Muscle of leg (tissue), 11 donors: ENCODE data around the gene SLC38A1. TPM values are rescaled to one million over a fixed set of nuclear protein-coding genes. Genes with fewer than 3 reads are reported as not detected.

Experiments
- DNase-seq: peaks from one replicate; pipeline ENCODE4 v3.0.0; 2013
- H3K27ac ChIP-seq: one replicate; pipeline ENCODE4 v1.5.1; 2013; ENCODE audit warnings: mild to moderate bottlenecking, low read length, control low read depth
- H3K27me3 ChIP-seq: one replicate; pipeline ENCODE4 v1.6.1; 2013; ENCODE audit warnings: low read length; ENCODE audit not compliant: control insufficient read depth, insufficient read depth
- H3K36me3 ChIP-seq: one replicate; pipeline ENCODE4 v1.6.1; 2013; ENCODE audit warnings: low read length; ENCODE audit not compliant: control insufficient read depth, insufficient read depth
- H3K4me1 ChIP-seq: one replicate; pipeline ENCODE4 v1.6.1; 2013; ENCODE audit warnings: low read length; ENCODE audit not compliant: control insufficient read depth, insufficient read depth
- H3K4me3 ChIP-seq: one replicate; pipeline ENCODE4 v1.5.1; 2013; ENCODE audit warnings: low read length, control low read depth
- H3K9me3 ChIP-seq: replicated peaks from 2 replicates; pipeline ENCODE4 v1.6.1; 2013; ENCODE audit warnings: low read depth, low read length; ENCODE audit not compliant: control insufficient read depth
- WGBS: methylation state at CpG from one replicate; pipeline ENCODE4 v1.1.5; 2013; ENCODE audit warnings: missing lambda C conversion rate; ENCODE audit not compliant: insufficient coverage; 5-methylcytosine and 5-hydroxymethylcytosine counted together
- polyA plus RNA-seq, 8 donors: library from polyadenylated mRNA; unstranded; fragments of 120-200 nt; gene quantifications; one replicate each; pipeline versions ENCODE4 v1.2.1 to v1.2.3, GENCODE V29; 2013; ENCODE audit warnings: inconsistent platforms in 1 of 8, low replicate concordance in 1 of 8; ENCODE audit not compliant: insufficient read length in 8 of 8, insufficient read depth in 1 of 8
- total RNA-seq: library from RNA; stranded (reverse); fragments of 120-200 nt; gene quantifications from one replicate; pipeline ENCODE4 v1.2.4, GENCODE V29; 2013

Gene SLC38A1
- total and polyA plus RNA-seq, 9 donors = 24.3 to 44.0 (median 31.1) TPM

GRCh38 chr12:46209914-46210872, 58.6 kb downstream of the SLC38A1 start:
- peak; percentile 82 for DNase-seq
- Histone ChIP-seq H3K4me1 (peaks cover 20% of the 10 kb centered on the region), H3K36me3 (peaks cover 3% of the 10 kb centered on the region), H3K27ac (peak overlapping the region; percentile 81), H3K9me3 (no peaks in the 10 kb centered on the region), H3K27me3 (no peaks in the 10 kb centered on the region), H3K4me3 (no peak overlapping the region)
- 46% methylated on average over 4 of the region's 12 CpGs for WGBS

GRCh38 chr12:46209170-46209569, 59.7 kb downstream of the SLC38A1 start:
- Histone ChIP-seq H3K27ac (no peak overlapping the region), H3K4me3 (no peak overlapping the region), H3K27me3 (no peaks in the 10 kb centered on the region), H3K36me3 (peaks cover 7% of the 10 kb centered on the region), H3K4me1 (peaks cover 20% of the 10 kb centered on the region), H3K9me3 (no peaks in the 10 kb centered on the region)
- DNase-seq = no peak
- no CpG with 5 or more reads among the region's 4 CpGs for WGBS

- Histone ChIP-seq H3K27ac (no peak overlapping the region), H3K9me3 (no peaks in the 10 kb centered on the region)
Measured at GRCh38 chr12:46208370-46208769, 60.5 kb downstream of the SLC38A1 start.

GRCh38 chr12:46207644-46208043, 61.2 kb downstream of the SLC38A1 start:
- Histone ChIP-seq H3K4me1 (peaks cover 20% of the 10 kb centered on the region), H3K4me3 (no peak overlapping the region), H3K9me3 (no peaks in the 10 kb centered on the region), H3K36me3 (peaks cover 13% of the 10 kb centered on the region), H3K27me3 (no peaks in the 10 kb centered on the region), H3K27ac (no peak overlapping the region)
- DNase-seq = no peak

More at GRCh38 chr12:46208370-46208769, 60.5 kb downstream of the SLC38A1 start:
- H3K27me3 ChIP-seq = no peaks in the 10 kb centered on the region
- H3K4me1 ChIP-seq = peaks cover 20% of the 10 kb centered on the region
- no peak for DNase-seq
- H3K4me3 ChIP-seq = no peak overlapping the region
- H3K36me3 ChIP-seq = peaks cover 10% of the 10 kb centered on the region

GRCh38 chr12:46206471-46206870, 62.4 kb downstream of the SLC38A1 start:
- no peak overlapping the region for H3K4me3 ChIP-seq
- DNase-seq = no peak
- no peaks in the 10 kb centered on the region for H3K27me3 ChIP-seq
- H3K4me1 ChIP-seq = peaks cover 19% of the 10 kb centered on the region
- no peak overlapping the region for H3K27ac ChIP-seq
- peaks cover 15% of the 10 kb centered on the region for H3K36me3 ChIP-seq
- 83% methylated on average over 1 of the region's 3 CpGs for WGBS
- H3K9me3 ChIP-seq = no peaks in the 10 kb centered on the region

- H3K27ac ChIP-seq = no peak overlapping the region
- WGBS = no CpG with 5 or more reads among the region's 2 CpGs
- H3K9me3 ChIP-seq = no peaks in the 10 kb centered on the region
- no peaks in the 10 kb centered on the region for H3K27me3 ChIP-seq
- DNase-seq = peak; percentile 71
- H3K36me3 ChIP-seq = peaks cover 18% of the 10 kb centered on the region
- no peak overlapping the region for H3K4me3 ChIP-seq
- peaks cover 12% of the 10 kb centered on the region for H3K4me1 ChIP-seq
Measured at GRCh38 chr12:46205294-46205693, 63.5 kb downstream of the SLC38A1 start.

GRCh38 chr12:46201284-46201789, 67.5 kb downstream of the SLC38A1 start:
- H3K36me3 ChIP-seq = peaks cover 40% of the 10 kb centered on the region
- no peaks in the 10 kb centered on the region for H3K27me3 ChIP-seq
- H3K27ac ChIP-seq = no peak overlapping the region
- no peak overlapping the region for H3K4me3 ChIP-seq
- H3K4me1 ChIP-seq = peaks cover 4% of the 10 kb centered on the region
- 80% methylated on average over 1 of the region's 5 CpGs for WGBS
- no peak for DNase-seq
- H3K9me3 ChIP-seq = no peaks in the 10 kb centered on the region

GRCh38 chr12:46200551-46200950, 68.3 kb downstream of the SLC38A1 start:
- peak; percentile 29 for DNase-seq
- Histone ChIP-seq H3K9me3 (no peaks in the 10 kb centered on the region), H3K4me1 (no peaks in the 10 kb centered on the region), H3K36me3 (peaks cover 48% of the 10 kb centered on the region), H3K27me3 (no peaks in the 10 kb centered on the region), H3K27ac (no peak overlapping the region), H3K4me3 (no peak overlapping the region)
- WGBS = no CpG with 5 or more reads among the region's 3 CpGs

- peaks cover 54% of the 10 kb centered on the region for H3K36me3 ChIP-seq
- no CpG with 5 or more reads among the region's 5 CpGs for WGBS
- H3K27me3 ChIP-seq = no peaks in the 10 kb centered on the region
- no peak for DNase-seq
- H3K4me1 ChIP-seq = no peaks in the 10 kb centered on the region
- no peak overlapping the region for H3K4me3 ChIP-seq
- no peaks in the 10 kb centered on the region for H3K9me3 ChIP-seq
- no peak overlapping the region for H3K27ac ChIP-seq
Measured at GRCh38 chr12:46198913-46199312, 69.9 kb downstream of the SLC38A1 start.

GRCh38 chr12:46197883-46198282, 71.0 kb downstream of the SLC38A1 start:
- no CpG with 5 or more reads among the region's 5 CpGs for WGBS
- no peak for DNase-seq

More at GRCh38 chr12:46197883-46198282, 71.0 kb downstream of the SLC38A1 start:
- Histone ChIP-seq H3K36me3 (peaks cover 45% of the 10 kb centered on the region), H3K9me3 (no peaks in the 10 kb centered on the region), H3K4me3 (no peak overlapping the region), H3K27me3 (no peaks in the 10 kb centered on the region), H3K4me1 (no peaks in the 10 kb centered on the region), H3K27ac (no peak overlapping the region)
